Measurements from ENCODE around the gene GLI3. TPM values are rescaled to one million over a fixed set of nuclear protein-coding genes. Genes with fewer than 3 reads are reported as not detected.

Gene GLI3
- total and polyA plus RNA-seq, 2 donors (not counting 1 experiment from before 2014, with no cell fraction given) = 6.4 to 6.5 TPM

DNA sequence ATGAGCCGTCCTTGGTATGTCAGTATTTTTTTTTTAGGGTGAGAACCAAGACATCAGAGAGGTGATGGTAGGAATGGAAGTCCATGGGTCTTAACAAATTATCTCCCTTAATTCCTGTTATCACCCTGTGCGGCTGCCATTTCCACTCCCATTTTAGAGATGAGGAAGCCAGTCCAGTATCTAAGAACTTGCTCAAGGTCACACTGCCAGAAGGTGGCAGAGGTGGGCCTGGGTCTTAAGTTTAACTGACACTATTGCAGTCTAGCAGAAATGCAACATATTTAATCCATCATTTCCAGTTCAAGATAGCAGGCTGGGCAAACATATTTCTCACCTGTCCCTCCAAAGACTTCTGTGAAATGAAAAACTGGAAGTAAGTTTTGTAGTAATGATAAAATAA, 108.3 kb downstream of the GLI3 start:
- Histone ChIP-seq H3K4me3 (replicated peaks in 1 of 4; ENCODE audit: control extremely low read depth in 1 of 4, insufficient read depth in 1 of 4, low read depth in 3 of 4, low read length in 4 of 4) (no peak overlapping the region), H3K27me3 (ENCODE audit: control insufficient read depth, insufficient read depth, low read length) (no peaks in the 10 kb centered on the region), H2AFZ (ENCODE audit: low read length) (no peak overlapping the region), H3K4me1 (ENCODE audit: control insufficient read depth, extremely low read depth, insufficient read depth, low read length) (no peaks in the 10 kb centered on the region), H3K4me2 (ENCODE audit: extremely low read depth, insufficient read depth, low read length) (no peak overlapping the region), H3K9ac (ENCODE audit: insufficient read depth, low read length) (no peak overlapping the region), H3K79me2 (ENCODE audit: control insufficient read depth, insufficient read depth, low read length) (no peaks in the 10 kb centered on the region), H3K27ac (ENCODE audit: insufficient read depth, low read length) (no peak overlapping the region), H3K36me3 (ENCODE audit: control insufficient read depth, insufficient read depth, low read length) (no peaks in the 10 kb centered on the region), H3K9me3 (ENCODE audit: control insufficient read depth, insufficient read depth, low read depth, low read length) (no peaks in the 10 kb centered on the region), H4K20me1 (ENCODE audit: control insufficient read depth, extremely low read depth, insufficient read depth, low read length) (no peaks in the 10 kb centered on the region)
- DNase-seq (ENCODE audit: low read depth in 2 of 2) = peak; percentile 15 to 45
- TF ChIP-seq EZH2 (IDR thresholded peaks at IDR 0.05; ENCODE audit: low read length, missing control alignments) = no peak
- TF ChIP-seq, protein P1, sequence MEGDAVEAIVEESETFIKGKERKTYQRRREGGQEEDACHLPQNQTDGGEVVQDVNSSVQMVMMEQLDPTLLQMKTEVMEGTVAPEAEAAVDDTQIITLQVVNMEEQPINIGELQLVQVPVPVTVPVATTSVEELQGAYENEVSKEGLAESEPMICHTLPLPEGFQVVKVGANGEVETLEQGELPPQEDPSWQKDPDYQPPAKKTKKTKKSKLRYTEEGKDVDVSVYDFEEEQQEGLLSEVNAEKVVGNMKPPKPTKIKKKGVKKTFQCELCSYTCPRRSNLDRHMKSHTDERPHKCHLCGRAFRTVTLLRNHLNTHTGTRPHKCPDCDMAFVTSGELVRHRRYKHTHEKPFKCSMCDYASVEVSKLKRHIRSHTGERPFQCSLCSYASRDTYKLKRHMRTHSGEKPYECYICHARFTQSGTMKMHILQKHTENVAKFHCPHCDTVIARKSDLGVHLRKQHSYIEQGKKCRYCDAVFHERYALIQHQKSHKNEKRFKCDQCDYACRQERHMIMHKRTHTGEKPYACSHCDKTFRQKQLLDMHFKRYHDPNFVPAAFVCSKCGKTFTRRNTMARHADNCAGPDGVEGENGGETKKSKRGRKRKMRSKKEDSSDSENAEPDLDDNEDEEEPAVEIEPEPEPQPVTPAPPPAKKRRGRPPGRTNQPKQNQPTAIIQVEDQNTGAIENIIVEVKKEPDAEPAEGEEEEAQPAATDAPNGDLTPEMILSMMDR (conservative IDR thresholded peaks at IDR 0.05 in 1 of 2, IDR thresholded peaks at IDR 0.05 in 1 of 2; ENCODE audit: low read depth in 1 of 2, low read length in 2 of 2) = peak in 1 of 2 donors; percentile 30

DNA sequence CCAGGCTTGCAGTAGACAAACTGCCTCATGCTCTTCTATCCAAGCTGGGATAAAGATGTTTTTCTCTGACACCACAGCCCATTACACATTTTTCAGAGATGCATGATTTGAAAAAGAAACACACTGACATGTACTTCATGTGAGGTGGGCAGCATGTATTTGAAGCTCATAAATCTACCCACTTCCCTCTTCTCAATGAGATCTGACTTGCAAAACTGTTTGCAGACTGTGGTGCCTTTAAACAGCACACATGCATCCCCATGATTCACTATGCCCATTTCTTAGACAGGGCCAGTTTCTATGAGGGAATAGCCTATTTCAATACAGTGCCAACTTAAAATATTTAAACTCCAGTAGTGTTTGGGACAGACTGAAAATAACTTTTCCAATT, 109.8 kb downstream of the GLI3 start:
- Histone ChIP-seq H4K20me1 (ENCODE audit: control insufficient read depth, extremely low read depth, insufficient read depth, low read length) (no peaks in the 10 kb centered on the region), H3K4me3 (replicated peaks in 1 of 4; ENCODE audit: control extremely low read depth in 1 of 4, insufficient read depth in 1 of 4, low read depth in 3 of 4, low read length in 4 of 4) (no peak overlapping the region), H3K27me3 (ENCODE audit: control insufficient read depth, insufficient read depth, low read length) (no peaks in the 10 kb centered on the region), H2AFZ (ENCODE audit: low read length) (no peak overlapping the region), H3K27ac (ENCODE audit: insufficient read depth, low read length) (no peak overlapping the region), H3K79me2 (ENCODE audit: control insufficient read depth, insufficient read depth, low read length) (no peaks in the 10 kb centered on the region), H3K4me1 (ENCODE audit: control insufficient read depth, extremely low read depth, insufficient read depth, low read length) (no peaks in the 10 kb centered on the region), H3K9me3 (ENCODE audit: control insufficient read depth, insufficient read depth, low read depth, low read length) (no peaks in the 10 kb centered on the region), H3K36me3 (ENCODE audit: control insufficient read depth, insufficient read depth, low read length) (no peaks in the 10 kb centered on the region), H3K9ac (ENCODE audit: insufficient read depth, low read length) (no peak overlapping the region), H3K4me2 (ENCODE audit: extremely low read depth, insufficient read depth, low read length) (no peak overlapping the region)
- no peak for DNase-seq (ENCODE audit: low read depth in 2 of 2)
- TF ChIP-seq, protein P1 (conservative IDR thresholded peaks at IDR 0.05 in 1 of 2, IDR thresholded peaks at IDR 0.05 in 1 of 2; ENCODE audit: low read depth in 1 of 2, low read length in 2 of 2) = no peak
- TF ChIP-seq EZH2 (IDR thresholded peaks at IDR 0.05; ENCODE audit: low read length, missing control alignments) = no peak

DNA sequence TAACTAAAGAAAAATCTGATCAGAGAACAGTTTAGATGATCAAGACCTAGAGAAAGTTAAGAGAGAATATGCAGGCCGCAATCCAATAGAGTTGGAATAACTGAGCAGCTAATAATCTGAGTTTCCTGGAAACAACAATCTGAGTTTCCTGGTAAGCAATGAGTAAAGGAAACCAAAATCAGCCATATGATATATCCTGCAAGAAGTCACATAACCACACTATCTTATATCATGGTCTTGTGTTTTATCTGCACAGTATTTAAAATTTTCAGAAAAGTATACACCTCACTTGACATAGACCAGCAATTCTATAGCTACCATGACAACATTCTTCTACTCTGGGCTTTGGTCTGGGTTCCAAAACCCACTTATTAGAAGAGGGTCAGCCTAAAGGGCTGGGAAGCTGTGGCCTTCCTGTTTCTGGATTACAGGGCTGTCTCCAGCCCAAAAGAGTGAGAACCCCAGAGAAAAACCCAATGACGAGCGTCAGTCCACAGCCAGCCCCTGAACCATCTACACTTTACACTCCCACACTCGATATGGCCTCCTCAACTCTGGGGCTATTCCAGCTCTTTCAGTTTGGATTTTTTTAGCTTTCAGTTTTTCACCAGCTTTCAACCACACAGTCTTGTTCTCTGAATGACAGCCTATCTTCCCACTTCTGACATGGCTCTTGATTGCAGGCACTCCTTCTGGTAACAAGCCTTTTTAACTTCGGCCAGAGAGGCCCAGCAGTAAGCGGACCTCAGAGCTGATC, 110.4 kb downstream of the GLI3 start:
- Histone ChIP-seq H3K27me3 (ENCODE audit: control insufficient read depth, insufficient read depth, low read length) (no peaks in the 10 kb centered on the region), H3K9me3 (ENCODE audit: control insufficient read depth, insufficient read depth, low read depth, low read length) (no peaks in the 10 kb centered on the region), H3K36me3 (ENCODE audit: control insufficient read depth, insufficient read depth, low read length) (no peaks in the 10 kb centered on the region), H2AFZ (ENCODE audit: low read length) (no peak overlapping the region), H4K20me1 (ENCODE audit: control insufficient read depth, extremely low read depth, insufficient read depth, low read length) (no peaks in the 10 kb centered on the region), H3K4me1 (ENCODE audit: control insufficient read depth, extremely low read depth, insufficient read depth, low read length) (no peaks in the 10 kb centered on the region), H3K4me3 (replicated peaks in 1 of 4; ENCODE audit: control extremely low read depth in 1 of 4, insufficient read depth in 1 of 4, low read depth in 3 of 4, low read length in 4 of 4) (no peak overlapping the region), H3K79me2 (ENCODE audit: control insufficient read depth, insufficient read depth, low read length) (no peaks in the 10 kb centered on the region), H3K9ac (ENCODE audit: insufficient read depth, low read length) (no peak overlapping the region), H3K4me2 (ENCODE audit: extremely low read depth, insufficient read depth, low read length) (no peak overlapping the region), H3K27ac (ENCODE audit: insufficient read depth, low read length) (no peak overlapping the region)
- TF ChIP-seq EZH2 (IDR thresholded peaks at IDR 0.05; ENCODE audit: low read length, missing control alignments) = no peak
- TF ChIP-seq, protein P1 (conservative IDR thresholded peaks at IDR 0.05 in 1 of 2, IDR thresholded peaks at IDR 0.05 in 1 of 2; ENCODE audit: low read depth in 1 of 2, low read length in 2 of 2) = no peak
- DNase-seq (ENCODE audit: low read depth in 2 of 2) = no peak

All from fibroblast of lung (primary cell).